Smooth muscle cell (in vitro differentiated cells): Measurements from ENCODE around the gene DAGLA. TPM values are rescaled to one million over a fixed set of nuclear protein-coding genes. Genes with fewer than 3 reads are reported as not detected.

Experiments used
- DNase-seq: peaks from one replicate; lab custom pipeline; 2025; ENCODE audit not compliant: unreplicated experiment; lab: John Stamatoyannopoulos, UW
- H2AFZ ChIP-seq: fragments of 200-600 bp; sonication (generic); 2 replicates; pipeline ENCODE4 v1.6.0; 2016; ENCODE audit warnings: antibody characterized with exemption, low read depth, mild to moderate bottlenecking
- H3F3A ChIP-seq: fragments of 200-600 bp; sonication (generic); 2 replicates; pipeline ENCODE4 v1.6.0; 2017; ENCODE audit warnings: antibody characterized with exemption, low read depth
- H3K27ac ChIP-seq: fragments of 200-600 bp; sonication (generic); 2 replicates; pipeline ENCODE4 v1.5.1; 2016; ENCODE audit warnings: low read depth, mild to moderate bottlenecking
- H3K27me3 ChIP-seq: fragments of 200-600 bp; sonication (generic); 2 replicates; pipeline ENCODE4 v1.6.1; 2016; ENCODE audit warnings: low read depth, mild to moderate bottlenecking
- H3K36me3 ChIP-seq: fragments of 200-600 bp; sonication (generic); 2 replicates; pipeline ENCODE4 v1.5.1; 2016; ENCODE audit warnings: low read depth
- H3K4me1 ChIP-seq: fragments of 200-600 bp; sonication (generic); 2 replicates; pipeline ENCODE4 v1.5.1; 2016; ENCODE audit warnings: low read depth
- H3K4me2 ChIP-seq: fragments of 200-600 bp; sonication (generic); 2 replicates; pipeline ENCODE4 v1.6.0; 2016; ENCODE audit warnings: mild to moderate bottlenecking
- H3K4me3 ChIP-seq: fragments of 200-600 bp; sonication (generic); 2 replicates; pipeline ENCODE4 v1.5.1; 2016; ENCODE audit warnings: mild to moderate bottlenecking
- H3K79me2 ChIP-seq: fragments of 200-600 bp; sonication (generic); 2 replicates; pipeline ENCODE4 v1.6.0; 2016; ENCODE audit warnings: low read depth, mild to moderate bottlenecking
- H3K9ac ChIP-seq: fragments of 200-600 bp; sonication (generic); 2 replicates; pipeline ENCODE4 v1.6.0; 2016; ENCODE audit warnings: low read depth
- H3K9me3 ChIP-seq: fragments of 200-600 bp; sonication (generic); replicated peaks from 2 replicates; pipeline ENCODE4 v1.5.1; 2016; ENCODE audit warnings: low read depth
- H4K20me1 ChIP-seq: fragments of 200-600 bp; sonication (generic); 2 replicates; pipeline ENCODE4 v1.6.0; 2016; ENCODE audit warnings: low read depth
- WGBS: methylation state at CpG from one replicate; pipeline ENCODE4 v1.1.7; 2016; ENCODE audit warnings: low lambda C conversion rate; 5-methylcytosine and 5-hydroxymethylcytosine counted together
- polyA plus RNA-seq: library from polyadenylated mRNA; unstranded; fragments of >200 nt; fragmentation: Nextera tagmentation; extraction: Ambion mirVana; gene quantifications from 2 replicates; pipeline ENCODE4 v1.2.1, GENCODE V29; 2016
- total RNA-seq: library from RNA; depleted of rRNA; stranded (reverse); fragments of >200 nt; gene quantifications from 2 replicates; pipeline ENCODE4 v1.2.3, GENCODE V29; 2014
- TF ChIP-seq, protein P1 (sequence below): fragments of 200-600 bp; sonication (generic); IDR thresholded peaks from 2 replicates; pipeline ENCODE4 v1.5.1; 2017; ENCODE audit warnings: borderline replicate concordance, mild to moderate bottlenecking, antibody characterized with exemption; ENCODE audit not compliant: insufficient read depth, poor library complexity, severe bottlenecking

The DAGLA gene
- total and polyA plus RNA-seq, 2 experiments from 2014 or later, result 1.3 to 3.9 TPM

DNA sequence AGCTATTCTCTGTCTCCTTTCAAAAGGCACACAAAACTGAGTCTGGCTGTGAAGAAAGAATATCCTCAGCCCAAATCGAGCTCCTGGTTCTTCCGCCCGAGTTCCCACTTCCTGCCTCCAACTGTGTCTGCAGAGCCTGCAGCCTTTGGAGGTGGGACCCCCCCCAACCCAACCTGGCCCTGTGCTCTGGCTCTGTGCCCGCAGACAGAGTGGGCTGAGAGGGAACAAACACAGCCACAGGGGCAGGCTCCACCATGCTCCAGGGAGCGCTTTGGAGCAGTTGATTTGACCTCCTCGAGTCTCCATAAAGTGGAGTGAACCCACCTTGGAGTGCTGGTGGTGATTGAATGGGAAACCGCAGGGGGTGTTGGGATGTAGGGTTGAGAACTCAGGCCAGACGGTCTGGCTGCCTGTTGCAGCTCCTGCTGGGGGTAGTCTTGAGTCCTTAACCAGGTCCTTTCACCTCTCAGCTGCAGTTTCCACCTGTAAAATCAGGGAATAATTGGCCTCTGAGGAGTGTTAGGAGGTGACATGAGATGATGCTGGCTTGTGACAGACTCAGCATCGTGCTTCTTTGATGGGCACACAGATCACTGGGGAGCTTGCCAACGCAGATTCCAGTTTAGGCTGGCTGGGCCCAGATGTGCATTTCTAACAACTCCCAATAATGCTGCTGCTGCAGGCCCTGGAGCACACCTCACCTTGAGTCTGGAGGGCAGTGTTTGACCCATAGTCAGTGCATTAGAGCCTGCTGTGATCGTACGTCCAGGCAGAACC, 11.4 kb downstream of the DAGLA start:
- Histone ChIP-seq H3K27me3 (no peaks in the 10 kb centered on the region), H3F3A (no peaks in the 10 kb centered on the region), H3K9ac (no peak overlapping the region), H3K36me3 (no peaks in the 10 kb centered on the region), H3K79me2 (no peaks in the 10 kb centered on the region), H4K20me1 (peaks cover 3% of the 10 kb centered on the region), H3K27ac (no peak overlapping the region), H3K9me3 (no peaks in the 10 kb centered on the region), H3K4me1 (peaks cover 14% of the 10 kb centered on the region), H2AFZ (no peak overlapping the region), H3K4me2 (no peak overlapping the region), H3K4me3 (no peak overlapping the region)
- 83% methylated on average over 12 of the region's 12 CpGs for WGBS
- TF ChIP-seq, protein P1, sequence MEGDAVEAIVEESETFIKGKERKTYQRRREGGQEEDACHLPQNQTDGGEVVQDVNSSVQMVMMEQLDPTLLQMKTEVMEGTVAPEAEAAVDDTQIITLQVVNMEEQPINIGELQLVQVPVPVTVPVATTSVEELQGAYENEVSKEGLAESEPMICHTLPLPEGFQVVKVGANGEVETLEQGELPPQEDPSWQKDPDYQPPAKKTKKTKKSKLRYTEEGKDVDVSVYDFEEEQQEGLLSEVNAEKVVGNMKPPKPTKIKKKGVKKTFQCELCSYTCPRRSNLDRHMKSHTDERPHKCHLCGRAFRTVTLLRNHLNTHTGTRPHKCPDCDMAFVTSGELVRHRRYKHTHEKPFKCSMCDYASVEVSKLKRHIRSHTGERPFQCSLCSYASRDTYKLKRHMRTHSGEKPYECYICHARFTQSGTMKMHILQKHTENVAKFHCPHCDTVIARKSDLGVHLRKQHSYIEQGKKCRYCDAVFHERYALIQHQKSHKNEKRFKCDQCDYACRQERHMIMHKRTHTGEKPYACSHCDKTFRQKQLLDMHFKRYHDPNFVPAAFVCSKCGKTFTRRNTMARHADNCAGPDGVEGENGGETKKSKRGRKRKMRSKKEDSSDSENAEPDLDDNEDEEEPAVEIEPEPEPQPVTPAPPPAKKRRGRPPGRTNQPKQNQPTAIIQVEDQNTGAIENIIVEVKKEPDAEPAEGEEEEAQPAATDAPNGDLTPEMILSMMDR, result no peak
- DNase-seq, result no peak

DNA sequence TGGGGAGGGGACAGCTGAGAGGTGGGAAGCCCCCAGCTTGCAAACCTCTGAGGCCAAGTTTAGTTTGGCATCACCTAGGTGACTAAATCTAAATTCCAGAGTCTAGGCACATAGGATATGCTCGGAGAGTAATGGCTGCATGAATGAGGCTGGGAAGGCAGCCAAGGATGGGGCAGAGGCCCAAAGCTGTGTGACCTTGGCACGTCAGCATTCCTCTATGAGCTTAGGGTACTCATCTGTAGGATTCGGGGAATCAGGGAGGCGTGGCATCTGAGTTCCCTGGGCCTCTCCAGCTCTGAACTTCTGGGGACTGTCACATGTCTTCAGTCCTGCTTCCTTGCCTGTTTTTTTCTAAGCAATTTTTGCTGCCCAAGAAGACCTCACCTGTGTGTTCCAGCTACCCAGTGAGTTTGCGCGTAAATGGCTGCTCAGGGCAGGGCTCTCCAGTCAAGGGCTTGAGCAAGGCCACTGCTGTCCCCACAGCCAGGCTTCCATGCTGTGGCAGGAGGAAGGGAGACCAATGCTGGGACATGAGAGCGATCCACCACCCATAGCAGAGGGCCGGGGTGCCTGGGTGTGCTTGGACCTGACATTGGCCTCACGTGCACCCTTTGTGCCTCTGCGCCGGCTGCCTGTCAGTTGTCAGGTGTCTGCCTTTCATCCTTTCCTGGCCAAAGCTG, 13.9 kb downstream of the DAGLA start:
- no peak for DNase-seq
- Histone ChIP-seq H3K4me3 (no peak overlapping the region), H3K27ac (no peak overlapping the region), H3K79me2 (no peaks in the 10 kb centered on the region), H3K36me3 (no peaks in the 10 kb centered on the region), H3K9me3 (no peaks in the 10 kb centered on the region), H4K20me1 (peaks cover 6% of the 10 kb centered on the region), H2AFZ (no peak overlapping the region), H3F3A (no peaks in the 10 kb centered on the region), H3K27me3 (no peaks in the 10 kb centered on the region), H3K9ac (no peak overlapping the region), H3K4me2 (no peak overlapping the region), H3K4me1 (peaks cover 14% of the 10 kb centered on the region)
- TF ChIP-seq, protein P1, result no peak
- 87% methylated on average over 11 of the region's 11 CpGs for WGBS

DNA sequence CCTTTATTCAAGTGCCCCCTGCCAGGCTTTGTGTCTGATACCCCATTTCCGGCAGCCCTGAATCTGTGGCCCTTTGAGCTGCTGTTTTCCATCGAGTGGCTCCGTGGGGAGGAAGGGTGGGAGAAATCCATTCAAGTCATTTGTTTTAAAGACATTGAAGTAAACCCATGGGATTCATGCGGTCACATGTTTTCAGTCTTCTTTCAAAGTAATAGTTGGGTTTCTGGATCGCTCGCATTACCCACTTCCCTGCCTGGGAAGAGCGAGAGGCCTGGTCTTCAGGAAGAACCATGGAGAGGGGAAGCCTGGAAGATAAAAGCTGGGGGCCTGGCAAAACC, 14.4 kb downstream of the DAGLA start:
- Histone ChIP-seq H3K4me1 (peaks cover 14% of the 10 kb centered on the region), H3F3A (no peaks in the 10 kb centered on the region), H3K4me2 (no peak overlapping the region), H4K20me1 (peaks cover 3% of the 10 kb centered on the region), H3K79me2 (no peaks in the 10 kb centered on the region), H3K27me3 (no peaks in the 10 kb centered on the region), H3K27ac (no peak overlapping the region), H3K4me3 (no peak overlapping the region), H3K36me3 (no peaks in the 10 kb centered on the region), H3K9me3 (no peaks in the 10 kb centered on the region), H2AFZ (no peak overlapping the region), H3K9ac (no peak overlapping the region)
- TF ChIP-seq, protein P1, result no peak
- DNase-seq, result no peak
- 83% methylated on average over 7 of the region's 7 CpGs for WGBS
